ENCODE measurements around the gene USP21.

GRCh38 chr1:161111117-161111516, 48.2 kb upstream of the USP21 start:
- TF ChIP-seq CTCF (IDR thresholded peaks at IDR 0.05), result no peak
- TF ChIP-seq POLR2AphosphoS5 (IDR thresholded peaks at IDR 0.05), result no peak

All from transverse colon (tissue), 4 donors.